Stimulated activated CD8-positive, alpha-beta memory T cell treated with anti-CD3 and anti-CD28 coated beads, Interleukin-15, amount 100 ng/mL, for 48 hours (primary cell): ENCODE measurements around the gene SLU7.

Experiments used
- DNase-seq, 2 donors: peaks; one replicate each; pipeline ENCODE4 v3.0.0-alpha.2; 2020; ENCODE audit warnings: low read depth in 2 of 2

Gene SLU7

DNA sequence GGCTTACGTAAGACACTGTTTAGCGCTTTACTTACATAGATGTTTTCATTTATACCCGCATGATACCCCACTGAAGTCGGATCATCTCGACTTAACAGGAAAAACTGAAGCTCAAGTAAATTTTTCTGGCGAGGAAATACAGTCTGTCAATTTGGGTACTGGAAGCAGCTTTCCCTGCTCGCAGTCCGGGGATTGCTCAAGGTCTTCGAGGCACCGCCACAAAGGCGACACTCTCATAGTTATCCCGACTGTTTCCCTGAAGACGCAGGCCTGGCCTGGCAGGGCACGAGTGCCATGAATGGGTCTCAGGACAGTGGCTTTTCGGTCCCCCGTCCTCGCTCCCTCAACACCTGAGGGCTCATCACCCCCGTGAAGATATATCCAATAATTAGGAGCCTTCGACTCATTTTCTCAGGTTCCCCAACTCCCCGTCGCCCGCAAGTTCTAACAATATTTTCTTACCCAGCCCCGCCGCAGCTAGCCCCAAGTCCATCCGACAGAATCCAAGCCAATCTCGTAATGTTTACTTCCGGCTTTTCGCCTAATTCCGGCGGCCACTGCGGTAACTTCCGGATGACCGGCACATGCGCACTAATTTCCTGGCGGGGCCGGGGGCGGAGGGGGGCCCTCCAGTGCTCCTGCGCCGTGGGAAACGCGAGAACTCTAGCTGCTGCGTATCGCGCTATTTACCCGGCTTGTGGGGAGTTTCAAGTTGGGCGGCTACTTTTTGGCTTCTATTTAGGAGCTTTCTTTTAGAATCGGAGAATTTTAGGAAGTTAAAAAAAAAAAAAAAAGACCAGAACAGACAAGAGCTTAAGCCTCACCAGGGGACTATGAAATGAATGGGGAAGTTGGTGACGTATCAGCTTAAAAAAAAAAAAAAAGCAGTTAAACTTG lies at the start of gene SLU7:
TSS of gene SLU7 (minus strand) at position 521 of the 897 bp plus-strand sequence. CDS start 3,787 bp downstream, outside the sequence.
- DNase-seq = peak; percentile 89 to 92

DNA sequence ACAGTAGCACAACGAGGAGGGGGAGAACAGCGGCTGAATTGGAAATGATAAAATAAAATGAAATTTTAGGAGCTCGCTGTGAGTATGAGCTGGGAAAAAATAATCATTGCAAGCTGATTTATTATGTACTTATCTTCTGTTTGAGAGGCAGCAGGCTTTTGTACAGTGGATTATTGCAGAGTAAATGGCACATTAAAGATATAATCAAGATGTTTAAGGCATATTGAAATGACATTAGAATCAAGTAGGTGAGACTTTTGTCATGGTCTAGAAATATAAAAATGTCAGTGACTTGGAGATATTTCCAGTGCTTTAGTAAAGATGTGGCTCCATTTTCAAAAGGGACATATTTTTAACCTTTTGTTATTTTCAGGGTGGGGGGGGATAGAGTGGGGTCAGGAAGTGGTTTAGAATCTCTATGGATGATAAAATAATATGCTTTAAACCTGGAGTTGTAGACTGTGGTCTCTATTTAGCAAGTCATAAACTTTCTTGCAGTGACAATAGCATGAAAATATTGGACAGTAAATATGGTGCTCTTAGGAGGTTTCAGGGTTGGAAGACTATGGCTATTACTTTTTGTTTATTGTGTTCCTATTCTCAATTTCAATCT lies 49.6 kb upstream of the SLU7 start:
- DNase-seq = no peak

DNA sequence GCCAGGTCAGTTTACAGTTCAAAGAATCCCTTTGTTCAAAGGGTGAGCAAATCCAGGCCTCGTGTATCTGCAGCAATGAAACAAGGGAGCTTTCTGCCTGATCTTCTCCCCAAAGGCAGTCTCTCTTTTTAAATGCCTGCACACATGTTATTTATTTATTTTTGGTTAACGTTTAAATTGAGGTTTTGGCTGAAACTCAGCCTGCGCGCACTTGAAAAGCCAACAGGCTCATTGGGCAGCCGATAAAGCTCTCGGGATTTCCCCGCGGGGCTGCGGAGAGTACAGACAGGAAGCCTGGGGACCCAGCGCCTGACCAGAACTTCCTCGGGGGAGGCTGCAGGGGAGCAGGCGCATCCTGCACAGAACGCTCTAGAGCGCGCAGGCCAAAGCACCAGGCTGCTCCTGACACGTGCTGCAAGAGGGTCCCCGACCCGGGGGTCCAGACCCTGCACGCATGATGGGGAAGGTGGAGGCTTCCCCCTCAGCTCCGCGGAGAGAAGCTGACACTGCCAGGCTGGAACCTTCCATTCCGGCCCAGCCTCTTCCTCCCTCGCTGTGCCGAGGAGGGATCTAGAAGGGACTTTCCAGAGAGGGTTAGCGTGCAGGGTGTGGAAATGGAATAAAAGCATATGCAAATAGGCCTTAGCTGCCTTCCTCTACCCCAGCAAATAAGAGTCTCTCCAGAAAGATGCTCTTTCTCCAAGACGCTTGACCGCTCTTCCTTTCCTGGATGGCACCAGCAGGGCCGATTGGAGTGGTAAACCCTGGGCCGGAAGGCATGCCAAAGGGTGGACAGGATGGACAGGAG lies 48.9 kb upstream of the SLU7 start:
- peak; percentile 82 to 90 for DNase-seq

DNA sequence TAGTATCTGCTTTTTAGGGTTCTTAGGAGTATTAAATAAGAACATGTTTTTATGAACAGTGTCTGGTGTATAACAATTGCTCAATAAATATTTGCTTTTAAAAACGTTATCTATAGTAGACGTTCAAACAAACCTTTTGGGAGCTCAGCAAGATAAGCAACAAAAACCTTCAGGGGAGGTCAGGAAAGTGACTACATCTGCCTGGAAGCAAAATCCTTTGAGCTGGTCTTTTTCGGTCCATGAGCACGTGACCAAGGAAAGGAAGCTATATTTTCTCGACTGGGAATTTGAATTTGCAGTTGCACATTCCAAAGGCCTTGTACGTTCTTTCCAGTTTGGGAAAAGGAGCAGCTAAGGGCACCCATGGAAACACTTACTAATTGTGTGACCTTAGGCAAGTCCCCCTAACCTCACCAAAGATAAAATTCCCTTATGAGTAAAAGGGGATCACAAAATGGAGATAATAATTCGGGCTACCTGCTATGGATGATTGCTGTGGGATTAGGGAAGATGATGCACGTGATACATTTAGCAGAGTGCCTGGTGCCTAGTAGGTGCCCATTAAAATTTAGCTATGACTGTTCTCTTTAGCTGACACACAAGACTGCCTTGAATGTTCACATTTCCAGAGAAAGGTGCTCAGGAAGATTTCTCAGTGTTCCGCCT lies 48.1 kb upstream of the SLU7 start:
- no peak for DNase-seq

DNA sequence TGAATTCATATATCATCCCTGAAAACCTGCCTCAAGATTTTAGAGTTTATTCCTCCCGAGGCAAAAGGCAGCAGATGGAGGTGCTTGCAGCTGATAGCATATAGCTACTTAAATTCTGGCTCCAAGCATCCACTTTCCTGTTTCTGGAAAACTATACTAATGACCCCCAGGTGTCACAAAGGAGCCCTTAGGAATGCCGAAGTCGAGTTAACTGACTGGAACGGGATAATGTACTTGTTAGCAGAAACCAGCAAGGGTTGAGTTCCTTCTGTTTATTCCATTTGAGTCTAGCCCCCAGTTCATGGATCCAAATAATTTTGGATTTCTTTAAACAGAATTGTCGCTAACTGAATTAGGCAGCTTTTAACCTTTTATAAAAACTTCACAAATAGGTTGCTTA lies 47.2 kb upstream of the SLU7 start:
- DNase-seq = no peak

DNA sequence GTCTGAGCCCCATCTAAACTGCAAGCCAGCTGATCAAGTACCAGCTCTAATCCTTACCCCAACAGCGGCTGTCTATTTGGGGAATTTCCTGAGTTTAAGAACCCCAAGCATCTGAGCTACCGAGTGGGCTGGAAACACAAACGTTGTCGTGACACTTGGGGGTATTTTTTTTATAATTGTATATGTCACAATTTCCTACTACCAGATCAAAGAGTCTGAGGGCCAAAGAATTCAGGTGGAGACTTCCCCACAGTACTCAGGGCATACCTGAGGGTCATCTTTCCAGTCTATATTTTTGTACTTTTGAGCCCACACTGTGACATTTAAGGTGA lies 45.6 kb upstream of the SLU7 start:
- DNase-seq = no peak

DNA sequence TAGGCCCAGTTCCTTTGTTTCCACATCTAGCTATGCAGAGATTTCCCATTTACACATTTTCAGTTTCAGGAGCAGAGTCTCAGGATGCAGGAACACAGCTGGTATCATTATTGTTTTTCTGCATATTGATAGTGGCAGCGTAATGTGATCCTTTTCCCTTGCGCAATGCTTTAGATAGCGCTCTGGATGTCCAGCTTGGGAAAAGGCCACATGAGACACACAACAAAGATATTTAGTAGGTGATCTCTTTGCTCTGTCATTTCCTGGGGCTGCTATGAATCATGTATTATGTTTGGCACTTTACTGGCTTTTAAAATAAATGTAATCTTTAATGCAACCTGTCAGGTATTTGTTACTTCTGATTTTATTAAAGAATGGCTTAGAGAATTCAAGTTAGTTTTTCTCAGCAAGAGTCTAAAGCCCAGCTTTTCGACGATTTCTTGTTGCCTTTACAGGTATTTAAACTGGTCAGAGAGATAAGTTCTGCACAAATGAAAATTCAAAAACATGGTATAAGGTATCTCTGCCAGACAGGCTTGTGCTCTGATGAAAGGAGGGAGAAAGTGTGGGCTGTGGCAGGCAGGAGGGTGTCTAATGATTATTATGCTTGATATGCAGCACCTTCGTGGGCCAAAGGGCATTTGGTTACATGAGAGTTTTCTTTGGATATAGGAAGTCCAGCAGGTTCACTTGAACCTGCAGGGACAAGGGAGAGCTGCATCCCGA lies 45.0 kb upstream of the SLU7 start:
- no peak for DNase-seq

DNA sequence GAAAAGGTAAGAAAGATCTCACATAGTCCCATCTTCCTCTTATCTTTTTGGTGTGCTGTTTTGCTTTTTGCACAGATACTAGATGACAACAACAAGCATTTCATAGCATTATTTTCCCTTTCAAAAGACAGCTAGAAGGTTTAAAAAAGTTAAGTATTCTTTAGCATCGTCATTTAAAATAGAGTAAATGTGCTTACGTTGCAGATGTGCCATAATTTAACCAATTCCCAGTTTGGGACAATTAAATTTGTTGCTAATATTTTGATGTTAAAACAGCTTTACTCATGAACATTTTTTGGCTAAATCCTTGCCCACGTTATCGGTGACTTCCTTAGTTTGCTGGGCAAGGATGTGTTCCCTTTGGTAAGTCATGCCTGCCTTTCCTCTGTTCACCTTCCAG lies 44.3 kb upstream of the SLU7 start:
- DNase-seq = no peak

DNA sequence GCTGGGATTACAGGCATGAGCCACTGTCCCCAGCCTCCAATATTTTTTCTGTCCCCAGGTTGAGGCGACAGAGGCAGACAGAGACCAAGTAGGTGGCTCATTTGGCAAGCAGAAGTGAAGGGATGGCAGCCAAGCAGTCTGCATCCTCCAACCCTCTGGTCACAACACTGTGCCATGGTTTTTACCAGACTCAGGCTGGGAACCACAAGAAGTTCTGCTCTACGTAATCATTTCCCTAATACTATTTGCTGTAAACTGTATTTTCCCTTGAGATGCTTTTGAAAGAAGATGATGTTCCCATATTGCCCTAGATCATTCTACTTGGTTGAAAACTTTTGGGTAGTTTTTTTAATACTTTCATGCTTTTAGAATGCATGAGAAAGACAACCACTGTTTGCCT lies 43.3 kb upstream of the SLU7 start:
- DNase-seq = no peak

DNA sequence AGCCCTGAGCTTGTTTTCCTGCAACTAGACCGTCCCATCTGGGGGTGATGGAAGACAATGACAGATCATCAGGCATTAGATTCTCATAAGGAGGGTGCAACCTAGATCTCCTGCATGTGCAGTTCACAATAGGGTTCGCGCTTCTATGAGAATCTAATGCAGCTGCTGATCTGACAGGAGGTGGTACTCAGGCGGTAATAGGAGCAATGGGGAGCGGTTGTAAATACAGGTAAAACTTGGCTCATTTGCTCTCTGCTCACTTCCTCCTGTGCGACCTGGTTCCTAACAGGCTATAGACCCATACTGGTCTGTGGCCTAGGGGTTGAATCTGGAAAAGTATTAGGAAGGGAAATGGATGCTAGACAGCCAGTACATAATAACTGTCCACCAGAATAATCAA lies 42.5 kb upstream of the SLU7 start:
- no peak for DNase-seq

DNA sequence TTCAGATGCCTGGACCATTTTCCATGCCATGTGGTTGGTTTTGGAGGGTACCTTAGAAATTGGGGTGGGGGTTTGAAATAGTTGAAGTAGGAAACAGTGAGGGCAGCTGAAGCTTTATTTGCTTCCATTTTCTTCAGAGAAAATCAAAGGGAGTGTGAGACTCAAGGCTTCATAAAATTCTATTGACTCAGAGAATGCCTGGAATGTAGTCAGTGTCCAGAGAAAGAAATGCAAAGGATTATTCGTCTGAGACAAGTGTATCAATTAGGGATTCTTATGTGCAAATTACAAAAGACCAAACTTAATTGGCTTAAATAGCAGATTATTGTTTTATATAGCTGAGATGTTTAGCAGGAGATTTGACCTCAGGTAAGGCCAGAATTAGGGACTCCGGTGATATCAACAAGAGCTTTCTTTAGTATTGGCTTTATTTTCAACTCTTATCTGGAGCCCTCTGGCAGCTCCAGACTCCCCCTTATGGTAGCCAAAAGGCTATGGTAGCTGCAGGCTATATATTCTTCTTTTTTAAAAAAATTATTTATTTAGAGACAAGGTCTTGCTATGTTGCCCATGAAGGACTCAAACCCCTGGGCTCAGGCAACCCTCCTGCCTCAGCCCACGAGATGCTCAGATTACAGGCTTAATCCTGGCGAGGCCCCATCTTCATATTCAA lies 41.6 kb upstream of the SLU7 start:
- no peak for DNase-seq

DNA sequence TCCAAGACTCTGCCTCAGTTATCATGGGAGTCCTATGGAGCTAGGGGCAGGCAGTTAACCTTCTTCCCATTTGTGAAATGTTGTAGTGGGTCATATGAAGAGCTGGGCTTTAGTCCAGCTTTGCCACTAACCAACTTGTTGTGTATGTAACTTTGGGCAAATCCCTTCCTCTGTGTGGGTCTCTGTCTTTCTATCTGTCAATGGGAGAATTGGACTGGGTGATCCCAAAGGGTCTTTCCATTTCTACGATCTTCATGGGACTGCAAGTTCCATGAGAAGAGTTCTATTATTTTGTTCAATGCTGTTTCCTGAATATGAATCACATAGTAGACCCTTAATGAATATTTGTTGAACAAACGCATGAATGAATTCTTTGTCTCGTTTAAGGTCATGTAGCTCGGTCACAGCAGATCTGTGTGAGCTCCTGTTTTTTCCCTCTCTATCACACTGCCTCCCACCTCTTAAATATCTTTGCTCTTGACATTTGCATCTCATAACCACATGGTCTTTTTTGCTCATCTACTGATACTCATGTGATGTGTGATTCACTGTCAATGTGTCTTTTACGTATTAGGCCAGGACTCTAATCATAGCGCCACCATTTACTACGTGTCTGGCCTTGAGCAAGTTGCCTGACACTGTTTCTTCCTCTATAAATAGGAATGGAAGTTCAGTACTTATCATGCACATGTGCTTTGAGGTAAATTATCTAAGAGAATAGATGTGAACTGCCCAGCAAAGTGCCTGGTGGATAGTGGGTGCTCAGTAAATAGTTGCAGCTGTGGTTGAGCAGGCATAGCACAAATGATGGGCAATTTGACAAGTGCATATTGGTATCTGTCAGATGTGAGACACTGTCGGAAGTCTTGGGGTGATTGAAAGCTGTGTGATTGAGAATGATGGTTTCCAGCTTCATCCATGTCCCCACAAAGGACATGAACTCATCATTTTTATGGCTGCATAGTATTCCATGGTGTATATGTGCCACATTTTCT lies 40.2 kb upstream of the SLU7 start:
- no peak for DNase-seq

DNA sequence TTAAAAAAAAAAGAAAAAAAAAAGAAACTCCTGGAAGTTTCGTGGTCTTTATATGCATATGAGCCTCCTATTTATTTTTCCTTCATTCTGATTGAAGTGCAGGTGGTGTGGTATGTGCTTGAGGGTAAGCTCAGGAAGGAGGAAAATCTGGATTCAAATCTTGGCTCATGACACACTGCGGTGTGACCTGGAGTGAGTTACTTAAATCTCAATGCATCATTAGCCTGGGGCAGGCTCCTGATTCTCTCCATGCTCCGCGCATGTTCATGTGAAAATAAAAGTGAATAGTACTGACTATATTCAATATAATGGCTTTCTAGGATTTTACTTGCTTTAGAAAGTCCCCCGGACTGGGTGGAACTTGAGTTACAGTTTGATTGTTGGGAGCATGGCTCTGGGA lies 38.4 kb upstream of the SLU7 start:
- no peak for DNase-seq

DNA sequence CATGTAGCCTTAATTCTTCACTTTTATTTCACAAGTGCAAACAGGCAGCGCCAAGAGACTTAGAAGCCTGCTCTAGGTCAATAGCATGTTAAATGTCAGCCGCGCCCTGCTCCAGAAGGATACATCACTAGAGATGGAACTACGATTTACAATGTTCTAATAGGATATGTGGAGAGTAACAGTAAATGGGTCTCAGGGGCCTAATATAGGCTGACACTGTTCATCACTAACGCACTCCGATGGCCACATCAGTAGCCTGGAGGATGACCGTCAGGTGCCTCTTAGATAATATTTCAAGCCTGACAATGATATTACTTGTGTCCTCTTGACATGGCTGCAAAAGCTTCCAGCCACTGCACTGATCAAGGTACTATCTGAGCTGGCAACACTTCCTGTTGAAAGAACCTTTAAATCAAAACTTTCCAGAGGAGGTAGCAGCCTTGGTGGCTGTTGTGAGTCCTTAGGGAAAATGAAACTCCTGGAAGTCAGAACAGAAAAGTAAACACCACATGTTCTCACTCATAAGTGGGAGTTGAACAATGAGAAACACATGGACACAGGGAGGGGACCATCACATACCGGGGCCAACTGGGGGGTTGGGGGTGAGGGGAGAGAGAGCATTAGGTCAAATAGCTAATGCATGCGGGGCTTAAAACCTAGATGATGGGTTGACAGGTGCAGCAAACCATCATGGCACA lies 37.7 kb upstream of the SLU7 start:
- DNase-seq = no peak

DNA sequence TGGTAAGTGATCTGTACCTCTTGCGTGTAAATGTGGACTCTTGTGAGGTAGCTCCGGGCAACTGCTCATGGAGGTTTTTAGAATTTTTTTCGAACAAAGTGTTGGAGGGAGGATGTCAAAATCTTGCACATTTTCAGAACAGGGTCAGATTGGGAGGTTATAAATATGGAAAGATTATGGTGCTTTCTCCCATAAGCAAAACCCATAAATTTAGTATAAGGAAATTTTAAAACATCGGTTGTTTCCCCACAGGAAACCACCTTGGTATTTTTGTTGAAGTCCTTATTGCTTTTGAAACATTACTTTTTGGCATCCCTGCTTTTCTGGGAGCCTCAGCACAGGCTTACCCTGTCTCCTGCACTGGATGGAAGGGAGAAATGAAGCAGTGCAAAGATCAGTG lies 36.7 kb upstream of the SLU7 start:
- DNase-seq = no peak

DNA sequence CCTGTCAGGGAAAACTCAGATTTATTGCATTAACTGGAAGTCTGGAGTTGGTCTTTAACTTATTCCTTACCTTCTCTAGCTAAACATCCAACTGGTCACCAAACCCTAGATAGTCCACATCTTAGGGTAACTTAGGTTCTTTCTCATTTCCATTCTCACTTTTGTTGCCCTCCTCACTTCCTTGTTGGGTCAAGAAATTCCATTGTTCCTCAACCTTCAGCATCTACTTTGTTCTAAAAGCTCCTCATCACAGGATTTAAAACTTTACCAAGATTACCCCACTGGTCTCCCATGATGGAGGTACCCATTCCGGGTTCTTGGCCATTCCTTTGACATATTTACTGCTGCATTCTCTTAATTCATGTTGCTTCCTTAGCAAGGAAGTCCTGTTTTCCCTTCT lies 34.9 kb upstream of the SLU7 start:
- DNase-seq = no peak

DNA sequence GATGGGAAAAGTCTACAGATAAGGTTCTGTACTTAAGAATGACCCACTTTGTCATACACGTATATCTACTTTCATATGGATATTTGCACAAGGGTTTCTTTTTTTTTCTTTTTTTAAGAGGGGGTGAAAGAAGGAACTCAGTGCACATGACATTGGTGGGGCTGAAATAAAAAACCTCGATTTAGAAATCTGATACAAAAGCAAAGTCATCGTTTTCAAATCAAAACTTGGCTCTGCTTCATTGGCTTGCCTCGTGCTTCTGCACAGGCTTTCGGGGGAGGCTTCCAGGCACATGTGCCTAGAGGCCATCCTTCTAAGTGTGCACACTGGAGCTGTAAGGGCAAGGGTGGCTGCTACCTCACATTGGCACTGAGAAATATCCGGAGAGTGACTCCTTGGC lies 33.9 kb upstream of the SLU7 start:
- DNase-seq = no peak

DNA sequence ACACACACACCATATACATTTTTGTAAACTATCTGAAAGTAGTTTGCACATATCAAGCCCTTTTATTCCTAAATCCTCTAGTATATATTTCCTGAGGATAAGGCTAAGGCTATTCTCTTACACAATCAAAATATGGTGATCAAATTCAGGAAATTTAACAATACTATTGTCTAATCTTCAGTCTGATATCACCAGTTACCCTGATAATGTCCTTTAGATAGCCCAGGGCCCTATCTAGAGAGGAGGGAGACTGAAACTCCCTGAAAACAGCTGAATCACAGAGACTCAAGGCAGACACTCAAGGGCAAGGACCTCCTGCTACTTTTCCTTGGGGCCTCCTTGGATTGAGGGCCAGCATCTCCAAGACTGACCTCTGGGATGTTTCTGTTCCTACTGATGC lies 33.2 kb upstream of the SLU7 start:
- no peak for DNase-seq

DNA sequence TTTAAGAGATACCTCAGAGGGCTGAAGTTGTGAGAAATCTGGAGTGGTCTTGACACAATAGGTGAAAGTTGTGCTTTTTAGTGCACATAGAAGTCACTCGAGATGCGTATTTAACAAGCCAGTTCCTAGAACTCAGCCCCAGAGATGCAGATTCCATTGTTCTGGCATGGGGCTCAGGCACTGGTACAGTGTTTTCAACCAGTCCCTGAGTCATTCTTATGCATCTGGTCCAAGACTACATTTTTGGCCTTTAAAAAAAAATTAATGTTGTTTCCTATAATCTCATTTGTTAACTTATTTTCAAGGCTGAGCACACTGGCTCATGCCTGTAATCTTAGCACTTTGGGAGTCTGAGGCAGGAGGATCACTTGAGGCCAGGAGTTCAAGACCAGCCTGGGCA lies 32.4 kb upstream of the SLU7 start:
- DNase-seq = no peak
